ENCODE results near the gene APC2. TPM values are rescaled to one million over a fixed set of nuclear protein-coding genes. Genes with fewer than 3 reads are reported as not detected.

Gene APC2
- total RNA-seq, 1 experiment from 2014 or later: 1.4 TPM

DNA sequence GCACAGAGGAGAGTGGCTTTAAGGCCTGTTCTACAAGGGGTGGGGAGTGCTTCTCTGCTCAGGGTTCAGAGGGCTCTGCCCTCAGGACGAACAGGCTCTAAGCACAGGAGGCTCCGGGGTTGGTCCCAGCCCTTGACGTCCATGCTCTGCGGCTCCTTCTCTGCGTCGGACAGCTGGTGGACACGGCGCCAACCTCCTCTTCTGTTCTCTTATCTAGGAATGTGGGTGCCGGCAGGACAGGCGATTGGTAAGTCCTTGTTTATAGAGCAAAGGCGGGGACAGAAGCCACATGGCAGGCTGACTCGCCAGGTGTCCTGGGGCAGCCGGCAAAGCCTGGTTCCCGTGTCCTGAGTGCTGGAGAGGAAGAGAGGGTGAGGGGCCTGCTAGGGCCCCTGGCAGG is 20.2 kb upstream of the APC2 start (continued):
- TF ChIP-seq, protein P1, sequence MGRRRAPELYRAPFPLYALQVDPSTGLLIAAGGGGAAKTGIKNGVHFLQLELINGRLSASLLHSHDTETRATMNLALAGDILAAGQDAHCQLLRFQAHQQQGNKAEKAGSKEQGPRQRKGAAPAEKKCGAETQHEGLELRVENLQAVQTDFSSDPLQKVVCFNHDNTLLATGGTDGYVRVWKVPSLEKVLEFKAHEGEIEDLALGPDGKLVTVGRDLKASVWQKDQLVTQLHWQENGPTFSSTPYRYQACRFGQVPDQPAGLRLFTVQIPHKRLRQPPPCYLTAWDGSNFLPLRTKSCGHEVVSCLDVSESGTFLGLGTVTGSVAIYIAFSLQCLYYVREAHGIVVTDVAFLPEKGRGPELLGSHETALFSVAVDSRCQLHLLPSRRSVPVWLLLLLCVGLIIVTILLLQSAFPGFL (CRISPR knock-in tag; IDR thresholded peaks at IDR 0.05; ENCODE audit: borderline replicate concordance): no peak
- TF ChIP-seq, protein P2, sequence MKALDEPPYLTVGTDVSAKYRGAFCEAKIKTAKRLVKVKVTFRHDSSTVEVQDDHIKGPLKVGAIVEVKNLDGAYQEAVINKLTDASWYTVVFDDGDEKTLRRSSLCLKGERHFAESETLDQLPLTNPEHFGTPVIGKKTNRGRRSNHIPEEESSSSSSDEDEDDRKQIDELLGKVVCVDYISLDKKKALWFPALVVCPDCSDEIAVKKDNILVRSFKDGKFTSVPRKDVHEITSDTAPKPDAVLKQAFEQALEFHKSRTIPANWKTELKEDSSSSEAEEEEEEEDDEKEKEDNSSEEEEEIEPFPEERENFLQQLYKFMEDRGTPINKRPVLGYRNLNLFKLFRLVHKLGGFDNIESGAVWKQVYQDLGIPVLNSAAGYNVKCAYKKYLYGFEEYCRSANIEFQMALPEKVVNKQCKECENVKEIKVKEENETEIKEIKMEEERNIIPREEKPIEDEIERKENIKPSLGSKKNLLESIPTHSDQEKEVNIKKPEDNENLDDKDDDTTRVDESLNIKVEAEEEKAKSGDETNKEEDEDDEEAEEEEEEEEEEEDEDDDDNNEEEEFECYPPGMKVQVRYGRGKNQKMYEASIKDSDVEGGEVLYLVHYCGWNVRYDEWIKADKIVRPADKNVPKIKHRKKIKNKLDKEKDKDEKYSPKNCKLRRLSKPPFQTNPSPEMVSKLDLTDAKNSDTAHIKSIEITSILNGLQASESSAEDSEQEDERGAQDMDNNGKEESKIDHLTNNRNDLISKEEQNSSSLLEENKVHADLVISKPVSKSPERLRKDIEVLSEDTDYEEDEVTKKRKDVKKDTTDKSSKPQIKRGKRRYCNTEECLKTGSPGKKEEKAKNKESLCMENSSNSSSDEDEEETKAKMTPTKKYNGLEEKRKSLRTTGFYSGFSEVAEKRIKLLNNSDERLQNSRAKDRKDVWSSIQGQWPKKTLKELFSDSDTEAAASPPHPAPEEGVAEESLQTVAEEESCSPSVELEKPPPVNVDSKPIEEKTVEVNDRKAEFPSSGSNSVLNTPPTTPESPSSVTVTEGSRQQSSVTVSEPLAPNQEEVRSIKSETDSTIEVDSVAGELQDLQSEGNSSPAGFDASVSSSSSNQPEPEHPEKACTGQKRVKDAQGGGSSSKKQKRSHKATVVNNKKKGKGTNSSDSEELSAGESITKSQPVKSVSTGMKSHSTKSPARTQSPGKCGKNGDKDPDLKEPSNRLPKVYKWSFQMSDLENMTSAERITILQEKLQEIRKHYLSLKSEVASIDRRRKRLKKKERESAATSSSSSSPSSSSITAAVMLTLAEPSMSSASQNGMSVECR (CRISPR knock-in tag; IDR thresholded peaks at IDR 0.05; ENCODE audit: borderline replicate concordance): no peak
- TF ChIP-seq ZNF138 (CRISPR knock-in tag; conservative IDR thresholded peaks at IDR 0.05): no peak
- TF ChIP-seq, protein P3, sequence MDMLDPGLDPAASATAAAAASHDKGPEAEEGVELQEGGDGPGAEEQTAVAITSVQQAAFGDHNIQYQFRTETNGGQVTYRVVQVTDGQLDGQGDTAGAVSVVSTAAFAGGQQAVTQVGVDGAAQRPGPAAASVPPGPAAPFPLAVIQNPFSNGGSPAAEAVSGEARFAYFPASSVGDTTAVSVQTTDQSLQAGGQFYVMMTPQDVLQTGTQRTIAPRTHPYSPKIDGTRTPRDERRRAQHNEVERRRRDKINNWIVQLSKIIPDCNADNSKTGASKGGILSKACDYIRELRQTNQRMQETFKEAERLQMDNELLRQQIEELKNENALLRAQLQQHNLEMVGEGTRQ (CRISPR knock-in tag; IDR thresholded peaks at IDR 0.05): no peak
- TF ChIP-seq, protein P4, sequence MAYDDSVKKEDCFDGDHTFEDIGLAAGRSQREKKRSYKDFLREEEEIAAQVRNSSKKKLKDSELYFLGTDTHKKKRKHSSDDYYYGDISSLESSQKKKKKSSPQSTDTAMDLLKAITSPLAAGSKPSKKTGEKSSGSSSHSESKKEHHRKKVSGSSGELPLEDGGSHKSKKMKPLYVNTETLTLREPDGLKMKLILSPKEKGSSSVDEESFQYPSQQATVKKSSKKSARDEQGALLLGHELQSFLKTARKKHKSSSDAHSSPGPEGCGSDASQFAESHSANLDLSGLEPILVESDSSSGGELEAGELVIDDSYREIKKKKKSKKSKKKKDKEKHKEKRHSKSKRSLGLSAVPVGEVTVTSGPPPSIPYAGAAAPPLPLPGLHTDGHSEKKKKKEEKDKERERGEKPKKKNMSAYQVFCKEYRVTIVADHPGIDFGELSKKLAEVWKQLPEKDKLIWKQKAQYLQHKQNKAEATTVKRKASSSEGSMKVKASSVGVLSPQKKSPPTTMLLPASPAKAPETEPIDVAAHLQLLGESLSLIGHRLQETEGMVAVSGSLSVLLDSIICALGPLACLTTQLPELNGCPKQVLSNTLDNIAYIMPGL (CRISPR knock-in tag; IDR thresholded peaks at IDR 0.05): no peak

DNA sequence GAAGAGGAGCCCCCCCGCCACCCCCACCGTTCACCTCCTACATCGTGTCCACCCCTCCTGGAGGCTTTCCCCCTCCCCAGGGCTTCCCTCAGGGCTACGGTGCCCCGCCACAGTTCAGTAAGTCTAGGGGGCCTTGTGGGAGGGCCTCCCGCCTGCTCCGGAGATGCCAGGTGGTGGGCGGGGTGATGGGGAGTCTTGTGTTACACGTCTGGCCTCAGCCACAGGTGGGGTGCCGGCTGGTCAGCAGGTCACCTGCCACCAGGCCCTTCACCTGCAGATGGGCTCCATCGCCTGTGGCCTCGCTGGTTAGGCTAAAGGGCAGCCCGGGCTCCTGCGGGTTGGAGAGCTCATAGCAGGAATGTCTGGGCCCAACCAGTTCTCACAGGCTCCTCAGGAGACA is 19.7 kb upstream of the APC2 start:
- no peak for DNase-seq (ENCODE audit: low spot score)
- H3K27me3 Mint-ChIP-seq (ENCODE audit: low read depth): no peaks in the 10 kb centered on the region
- TF ChIP-seq, protein P5, sequence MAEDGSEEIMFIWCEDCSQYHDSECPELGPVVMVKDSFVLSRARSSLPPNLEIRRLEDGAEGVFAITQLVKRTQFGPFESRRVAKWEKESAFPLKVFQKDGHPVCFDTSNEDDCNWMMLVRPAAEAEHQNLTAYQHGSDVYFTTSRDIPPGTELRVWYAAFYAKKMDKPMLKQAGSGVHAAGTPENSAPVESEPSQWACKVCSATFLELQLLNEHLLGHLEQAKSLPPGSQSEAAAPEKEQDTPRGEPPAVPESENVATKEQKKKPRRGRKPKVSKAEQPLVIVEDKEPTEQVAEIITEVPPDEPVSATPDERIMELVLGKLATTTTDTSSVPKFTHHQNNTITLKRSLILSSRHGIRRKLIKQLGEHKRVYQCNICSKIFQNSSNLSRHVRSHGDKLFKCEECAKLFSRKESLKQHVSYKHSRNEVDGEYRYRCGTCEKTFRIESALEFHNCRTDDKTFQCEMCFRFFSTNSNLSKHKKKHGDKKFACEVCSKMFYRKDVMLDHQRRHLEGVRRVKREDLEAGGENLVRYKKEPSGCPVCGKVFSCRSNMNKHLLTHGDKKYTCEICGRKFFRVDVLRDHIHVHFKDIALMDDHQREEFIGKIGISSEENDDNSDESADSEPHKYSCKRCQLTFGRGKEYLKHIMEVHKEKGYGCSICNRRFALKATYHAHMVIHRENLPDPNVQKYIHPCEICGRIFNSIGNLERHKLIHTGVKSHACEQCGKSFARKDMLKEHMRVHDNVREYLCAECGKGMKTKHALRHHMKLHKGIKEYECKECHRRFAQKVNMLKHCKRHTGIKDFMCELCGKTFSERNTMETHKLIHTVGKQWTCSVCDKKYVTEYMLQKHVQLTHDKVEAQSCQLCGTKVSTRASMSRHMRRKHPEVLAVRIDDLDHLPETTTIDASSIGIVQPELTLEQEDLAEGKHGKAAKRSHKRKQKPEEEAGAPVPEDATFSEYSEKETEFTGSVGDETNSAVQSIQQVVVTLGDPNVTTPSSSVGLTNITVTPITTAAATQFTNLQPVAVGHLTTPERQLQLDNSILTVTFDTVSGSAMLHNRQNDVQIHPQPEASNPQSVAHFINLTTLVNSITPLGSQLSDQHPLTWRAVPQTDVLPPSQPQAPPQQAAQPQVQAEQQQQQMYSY (CRISPR knock-in tag; IDR thresholded peaks at IDR 0.05): no peak
- TF ChIP-seq, protein P6, sequence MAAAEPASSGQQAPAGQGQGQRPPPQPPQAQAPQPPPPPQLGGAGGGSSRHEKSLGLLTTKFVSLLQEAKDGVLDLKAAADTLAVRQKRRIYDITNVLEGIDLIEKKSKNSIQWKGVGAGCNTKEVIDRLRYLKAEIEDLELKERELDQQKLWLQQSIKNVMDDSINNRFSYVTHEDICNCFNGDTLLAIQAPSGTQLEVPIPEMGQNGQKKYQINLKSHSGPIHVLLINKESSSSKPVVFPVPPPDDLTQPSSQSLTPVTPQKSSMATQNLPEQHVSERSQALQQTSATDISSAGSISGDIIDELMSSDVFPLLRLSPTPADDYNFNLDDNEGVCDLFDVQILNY (CRISPR knock-in tag; IDR thresholded peaks at IDR 0.05): no peak
- TF ChIP-seq, protein P7, sequence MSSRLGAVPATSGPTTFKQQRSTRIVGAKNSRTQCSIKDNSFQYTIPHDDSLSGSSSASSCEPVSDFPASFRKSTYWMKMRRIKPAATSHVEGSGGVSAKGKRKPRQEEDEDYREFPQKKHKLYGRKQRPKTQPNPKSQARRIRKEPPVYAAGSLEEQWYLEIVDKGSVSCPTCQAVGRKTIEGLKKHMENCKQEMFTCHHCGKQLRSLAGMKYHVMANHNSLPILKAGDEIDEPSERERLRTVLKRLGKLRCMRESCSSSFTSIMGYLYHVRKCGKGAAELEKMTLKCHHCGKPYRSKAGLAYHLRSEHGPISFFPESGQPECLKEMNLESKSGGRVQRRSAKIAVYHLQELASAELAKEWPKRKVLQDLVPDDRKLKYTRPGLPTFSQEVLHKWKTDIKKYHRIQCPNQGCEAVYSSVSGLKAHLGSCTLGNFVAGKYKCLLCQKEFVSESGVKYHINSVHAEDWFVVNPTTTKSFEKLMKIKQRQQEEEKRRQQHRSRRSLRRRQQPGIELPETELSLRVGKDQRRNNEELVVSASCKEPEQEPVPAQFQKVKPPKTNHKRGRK (CRISPR knock-in tag; IDR thresholded peaks at IDR 0.05; ENCODE audit: borderline replicate concordance): no peak
- TF ChIP-seq TEAD1 (CRISPR knock-in tag; IDR thresholded peaks at IDR 0.05): no peak
- no peaks in the 10 kb centered on the region for H3K9me3 Mint-ChIP-seq
- H3K4me3 Mint-ChIP-seq: no peak overlapping the region
- ChIA-PET CTCF (interaction anchor here (0.7 kb wide), 1 partner anchor 152 kb away, joined by 3 read pairs; no protein-coding TSS in a partner anchor), POLR2A (no interaction called here)
- no peak overlapping the region for H3K27ac Mint-ChIP-seq
- peaks cover 34% of the 10 kb centered on the region for H3K36me3 Mint-ChIP-seq
- H3K4me1 Mint-ChIP-seq: no peaks in the 10 kb centered on the region
- no peak for ATAC-seq

Data from WTC11 (cell line).